Hypothalamus (tissue), 51 donors: ENCODE data around the gene LOXL3.

Experiments
- DNase-seq, 51 donors: peaks; one replicate each; lab custom pipeline; 2025; lab: John Stamatoyannopoulos, UW

LOXL3 gene

GRCh38 chr2:74511104-74511989, 42.4 kb downstream of the LOXL3 start:
- no peak for DNase-seq

- DNase-seq, result no peak
These were observed 43.5 kb downstream of the LOXL3 start for GRCh38 chr2:74510272-74510671.

GRCh38 chr2:74507926-74508520, 45.7 kb downstream of the LOXL3 start:
- peak in 13 of 51 donors; percentile 10 to 55 (median 25) for DNase-seq

DNA sequence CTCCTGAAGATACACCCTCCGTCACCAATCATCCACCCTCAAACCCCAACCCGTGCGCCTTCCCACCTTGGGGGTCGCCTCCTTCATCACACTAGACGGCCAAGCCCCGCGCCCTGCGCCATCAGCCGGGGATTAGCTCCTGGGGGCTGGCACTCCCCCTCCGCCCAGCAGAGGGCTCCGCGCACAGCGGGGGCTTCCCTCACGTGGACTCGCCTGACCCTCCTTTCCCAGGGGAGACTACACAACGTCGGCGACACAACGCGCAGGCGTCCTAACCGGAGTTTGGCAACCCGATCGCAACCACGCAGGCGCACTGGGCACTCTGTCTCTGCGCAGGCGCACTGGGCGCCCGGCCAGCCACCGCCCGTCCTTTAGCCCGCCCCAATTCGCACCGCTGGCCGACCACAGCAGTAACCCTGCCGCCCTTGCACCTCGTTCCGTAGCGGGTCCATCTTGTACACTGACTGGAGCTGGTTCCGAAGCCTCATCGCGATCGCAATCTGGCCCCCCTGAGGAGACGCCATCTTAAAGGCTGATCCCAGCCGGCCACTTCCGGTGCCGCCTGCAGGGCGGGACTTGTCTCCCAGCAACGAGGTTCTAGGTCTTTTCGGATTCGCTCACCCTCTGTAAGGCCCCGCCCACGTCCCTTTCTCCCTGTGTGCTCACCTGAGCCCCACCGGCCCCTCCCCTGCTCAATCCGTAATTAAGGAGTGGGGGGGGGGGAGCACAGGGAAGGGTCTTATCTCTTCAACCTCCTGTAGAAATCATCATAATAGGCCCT, 46.4 kb downstream of the LOXL3 start, which contains the start of gene PCGF1:
TSS of gene PCGF1 (minus strand) at position 551 of the 781 bp plus-strand sequence. CDS start at position 524, 27 bp downstream.
- peak; percentile 77 to 100 (median 95) for DNase-seq

- DNase-seq, result no peak
These were observed 48.1 kb downstream of the LOXL3 start for GRCh38 chr2:74505448-74506246.

DNA sequence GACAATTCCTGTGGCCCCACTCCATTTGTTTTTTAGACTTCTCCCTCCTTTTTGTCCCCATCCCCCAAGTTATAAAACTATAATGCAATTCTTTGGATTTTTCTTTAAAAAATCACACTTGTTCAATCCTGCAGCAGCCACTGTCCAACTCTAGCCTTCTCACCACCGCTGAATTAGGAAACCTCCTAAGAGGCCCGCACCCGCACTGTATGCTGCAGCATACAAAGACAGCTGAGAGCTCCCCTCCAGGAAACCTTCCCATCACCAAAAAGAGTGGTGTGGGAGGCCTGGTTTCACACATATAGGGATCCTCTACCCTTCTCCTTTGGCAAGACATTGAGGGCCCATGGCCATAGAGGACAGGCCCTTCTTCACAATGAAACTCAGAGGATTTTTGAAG, 49.2 kb downstream of the LOXL3 start:
- no peak for DNase-seq

GRCh38 chr2:74503506-74504475, 50.0 kb downstream of the LOXL3 start:
- DNase-seq, result no peak

- peak in 3 of 51 donors; percentile 1 to 18 (median 3) for DNase-seq
These were observed 50.8 kb downstream of the LOXL3 start for GRCh38 chr2:74502720-74503505.

DNA sequence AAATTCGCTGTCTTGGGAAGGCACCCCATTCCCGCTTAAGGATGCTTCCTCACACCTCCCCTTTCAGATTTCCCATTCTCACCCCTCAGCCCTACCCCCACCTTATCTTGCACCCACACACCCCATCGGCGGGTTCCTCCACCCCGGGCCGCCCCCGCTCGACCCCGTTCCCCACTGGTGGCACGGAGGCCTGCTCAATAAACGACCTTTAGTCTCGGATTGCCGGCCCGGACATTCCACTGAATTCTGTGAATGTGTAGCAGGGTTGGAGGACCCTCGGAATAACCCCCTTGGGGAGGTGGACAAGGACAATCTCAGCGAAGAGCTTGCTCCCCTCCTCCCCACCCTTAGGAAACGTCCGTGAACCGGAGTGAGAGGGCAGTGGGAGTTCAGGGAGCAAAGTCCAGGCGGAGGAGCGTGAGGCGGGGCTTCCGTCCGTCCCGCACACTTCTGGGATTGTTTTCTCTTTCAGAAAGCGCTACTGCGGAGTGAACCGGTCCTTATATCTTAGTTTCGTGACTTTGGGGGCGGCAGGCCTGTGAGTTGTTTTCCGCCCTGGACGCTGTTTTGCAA, 51.5 kb downstream of the LOXL3 start:
- no peak for DNase-seq

GRCh38 chr2:74501335-74502071, 52.2 kb downstream of the LOXL3 start:
- no peak for DNase-seq

DNA sequence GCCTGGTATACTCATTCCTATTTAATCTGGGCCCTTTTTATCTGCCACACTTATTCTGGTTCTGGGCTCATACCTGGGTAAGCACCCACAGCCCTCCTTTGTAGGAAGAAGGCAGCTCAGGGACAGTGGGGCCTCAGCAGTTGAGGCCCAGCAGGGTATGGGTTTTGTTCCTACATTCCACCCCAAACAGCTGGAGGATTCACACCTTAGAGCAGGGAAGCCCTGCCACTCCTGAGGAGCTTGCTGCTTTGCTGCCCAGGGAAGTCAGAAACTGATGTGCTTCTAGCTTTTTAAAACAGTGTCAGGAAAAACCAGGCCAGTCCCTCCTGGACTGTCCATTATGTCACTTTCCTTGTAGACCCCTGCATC, 53.2 kb downstream of the LOXL3 start:
- DNase-seq, result no peak

GRCh38 chr2:74499940-74500577, 53.7 kb downstream of the LOXL3 start:
- no peak for DNase-seq

GRCh38 chr2:74499267-74499939, 54.3 kb downstream of the LOXL3 start, which contains the start of gene LBX2:
LBX2 (minus strand) TSS chr2:74499603; CDS start chr2:74499537, 66 bp downstream.
- DNase-seq, result no peak

GRCh38 chr2:74498500-74499266, 55.1 kb downstream of the LOXL3 start:
- no peak for DNase-seq

- DNase-seq, result no peak
These were observed 55.8 kb downstream of the LOXL3 start for GRCh38 chr2:74497777-74498499.
